Measurements from ENCODE around the gene PBX2. TPM values are rescaled to one million over a fixed set of nuclear protein-coding genes. Genes with fewer than 3 reads are reported as not detected.
A peak's percentile ranks its signal among the peaks of the same experiment; 100 is the strongest.

PBX2 gene
- total RNA-seq, 4 donors from 2014 or later, result 55.0 to 75.0 (median 61.9) TPM

DNA sequence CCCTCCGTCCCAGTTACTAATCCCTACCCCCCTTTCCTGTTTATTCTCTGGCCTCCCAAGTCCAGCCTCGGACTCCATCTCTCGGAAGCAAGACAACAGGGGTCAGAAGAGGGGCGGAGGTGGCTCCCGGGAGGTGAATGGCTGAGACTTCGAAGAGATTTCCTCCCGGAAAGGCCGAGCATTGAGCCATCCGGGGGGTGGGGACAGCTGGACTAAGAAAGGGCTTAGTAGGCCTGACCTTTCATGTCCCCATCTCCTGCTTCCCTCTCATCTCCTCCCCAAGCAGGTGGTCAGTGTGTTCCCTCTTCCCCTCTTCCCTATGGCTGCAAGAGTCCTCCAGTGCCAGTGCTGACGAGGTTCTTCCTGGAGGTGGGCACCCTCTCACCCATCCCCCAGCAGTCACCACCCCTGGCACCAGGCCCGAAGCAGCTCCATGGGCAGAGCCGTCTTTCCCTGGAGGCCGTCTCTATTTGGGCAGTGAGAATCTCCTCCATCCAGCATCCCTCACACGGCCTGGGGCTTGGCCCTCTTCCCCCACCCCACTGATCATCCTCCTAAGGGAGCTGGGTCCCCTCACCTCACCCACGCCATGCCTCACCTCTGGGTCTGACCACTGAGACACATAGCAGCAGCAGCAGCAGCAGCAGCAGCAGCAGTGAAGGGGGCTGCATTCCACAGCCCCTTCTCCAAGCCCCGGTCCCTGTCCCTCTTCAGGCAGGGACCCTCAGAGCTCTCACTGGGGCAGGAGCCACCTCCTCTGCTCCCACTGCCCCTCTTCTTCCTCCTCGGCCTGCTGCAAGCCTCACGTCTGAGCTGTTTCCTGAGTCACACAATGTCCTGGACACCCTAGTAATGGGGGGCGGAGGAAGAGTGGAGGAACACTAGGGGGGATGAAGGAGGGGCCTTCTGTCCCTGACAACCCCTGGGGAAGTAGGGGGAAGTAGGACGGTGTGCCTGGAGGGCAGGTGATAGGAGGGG is 33.5 kb upstream of the PBX2 start, which contains the start of gene NOTCH4:
NOTCH4 (minus strand) TSS at position 810 of the 978 bp plus-strand sequence; CDS start at position 671, 139 bp downstream.
- DNase-seq (ENCODE audit: low spot score in 2 of 2), result no peak
- H3K36me3 ChIP-seq, result no peaks in the 10 kb centered on the region
- H3K27ac ChIP-seq, result peak within 1 kb of the TSS in 2 of 4 donors; percentile 7 to 41
- TF ChIP-seq, protein P1, sequence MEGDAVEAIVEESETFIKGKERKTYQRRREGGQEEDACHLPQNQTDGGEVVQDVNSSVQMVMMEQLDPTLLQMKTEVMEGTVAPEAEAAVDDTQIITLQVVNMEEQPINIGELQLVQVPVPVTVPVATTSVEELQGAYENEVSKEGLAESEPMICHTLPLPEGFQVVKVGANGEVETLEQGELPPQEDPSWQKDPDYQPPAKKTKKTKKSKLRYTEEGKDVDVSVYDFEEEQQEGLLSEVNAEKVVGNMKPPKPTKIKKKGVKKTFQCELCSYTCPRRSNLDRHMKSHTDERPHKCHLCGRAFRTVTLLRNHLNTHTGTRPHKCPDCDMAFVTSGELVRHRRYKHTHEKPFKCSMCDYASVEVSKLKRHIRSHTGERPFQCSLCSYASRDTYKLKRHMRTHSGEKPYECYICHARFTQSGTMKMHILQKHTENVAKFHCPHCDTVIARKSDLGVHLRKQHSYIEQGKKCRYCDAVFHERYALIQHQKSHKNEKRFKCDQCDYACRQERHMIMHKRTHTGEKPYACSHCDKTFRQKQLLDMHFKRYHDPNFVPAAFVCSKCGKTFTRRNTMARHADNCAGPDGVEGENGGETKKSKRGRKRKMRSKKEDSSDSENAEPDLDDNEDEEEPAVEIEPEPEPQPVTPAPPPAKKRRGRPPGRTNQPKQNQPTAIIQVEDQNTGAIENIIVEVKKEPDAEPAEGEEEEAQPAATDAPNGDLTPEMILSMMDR (IDR thresholded peaks at IDR 0.05), result no peak
- TF ChIP-seq POLR2A (IDR thresholded peaks at IDR 0.05) (no peak), EP300 (IDR thresholded peaks at IDR 0.05) (no peak)
- 43 to 50% methylated on average over 20 of the region's 20 CpGs for WGBS, 2 donors
- peak within 1 kb of the TSS in 1 of 4 donors; percentile 20 for H3K4me3 ChIP-seq
- H3K9me3 ChIP-seq, result no peaks in the 10 kb centered on the region
- H3K4me1 ChIP-seq, result peaks cover 0 to 11% (median 0%) of the 10 kb centered on the region in 4 donors
- H3K27me3 ChIP-seq, result no peaks in the 10 kb centered on the region

DNA sequence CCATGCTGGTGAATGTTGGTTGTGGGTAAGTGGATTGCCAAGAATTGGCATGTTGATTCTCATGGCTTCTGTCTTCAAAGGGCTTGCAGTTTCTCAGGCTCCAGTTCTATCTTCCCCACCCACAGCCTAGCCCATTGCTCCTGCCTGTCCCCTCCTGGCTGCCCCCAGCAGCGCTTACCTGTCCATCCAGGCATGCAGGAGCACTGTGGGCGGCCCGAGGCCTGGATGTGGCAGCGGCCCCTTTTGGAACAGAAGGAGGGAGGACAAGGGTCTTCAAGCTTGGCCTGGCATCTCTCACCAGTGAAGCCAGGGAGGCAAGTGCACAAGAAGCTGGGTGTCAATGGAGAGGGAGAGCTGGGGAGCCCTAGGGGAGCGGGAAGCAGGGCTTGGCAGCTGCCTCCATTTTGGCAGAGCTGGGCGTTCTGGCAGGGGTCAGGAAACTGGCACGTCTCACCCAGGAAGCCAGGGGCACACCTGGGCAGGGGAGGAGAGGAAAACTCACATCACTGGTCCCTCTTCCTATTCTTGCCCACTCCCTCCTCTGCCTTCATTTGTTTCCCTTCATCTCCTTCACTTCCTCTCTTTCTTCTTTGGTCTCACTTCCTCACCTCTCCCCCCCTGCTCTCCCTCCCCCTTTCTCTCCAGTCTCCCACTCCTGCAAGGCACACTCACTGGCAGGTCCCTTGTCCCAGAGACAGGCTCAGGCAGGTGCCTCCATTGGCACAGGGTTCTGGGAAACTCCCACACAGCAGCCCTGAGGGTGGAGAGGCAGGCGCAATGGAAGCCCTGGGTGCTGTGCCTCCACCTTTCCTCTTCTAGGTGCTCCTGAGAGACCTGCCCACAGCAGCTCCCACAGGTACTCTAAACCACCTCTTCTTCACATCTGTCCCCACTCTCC is 32.6 kb upstream of the PBX2 start:
- H3K4me1 ChIP-seq, result peaks cover 0 to 11% (median 0%) of the 10 kb centered on the region in 4 donors
- H3K36me3 ChIP-seq, result no peaks in the 10 kb centered on the region
- H3K4me3 ChIP-seq, result peak overlapping the region in 1 of 4 donors; percentile 20
- TF ChIP-seq, protein P1 (IDR thresholded peaks at IDR 0.05), result no peak
- TF ChIP-seq EP300 (IDR thresholded peaks at IDR 0.05) (no peak), POLR2A (IDR thresholded peaks at IDR 0.05) (no peak)
- H3K9me3 ChIP-seq, result no peaks in the 10 kb centered on the region
- DNase-seq (ENCODE audit: low spot score in 2 of 2), result no peak
- H3K27ac ChIP-seq, result no peak overlapping the region
- no peaks in the 10 kb centered on the region for H3K27me3 ChIP-seq
- 86 to 93% methylated on average over 8 of the region's 8 CpGs for WGBS, 2 donors

- no peaks in the 10 kb centered on the region for H3K9me3 ChIP-seq
- H3K27ac ChIP-seq, result no peak overlapping the region
- no peak for DNase-seq (ENCODE audit: low spot score in 2 of 2)
- TF ChIP-seq POLR2A (IDR thresholded peaks at IDR 0.05) (no peak), EP300 (IDR thresholded peaks at IDR 0.05) (no peak)
- TF ChIP-seq, protein P1 (IDR thresholded peaks at IDR 0.05), result no peak
- H3K4me3 ChIP-seq, result no peak overlapping the region
- no peaks in the 10 kb centered on the region for H3K27me3 ChIP-seq
- H3K4me1 ChIP-seq, result peaks cover 0 to 5% (median 0%) of the 10 kb centered on the region in 4 donors
- WGBS, 2 donors, result 65 to 75% methylated on average over 4 of the region's 4 CpGs
- no peaks in the 10 kb centered on the region for H3K36me3 ChIP-seq
Observed at GRCh38 chr6:32220021-32220420, 30.0 kb upstream of the PBX2 start.

- Histone ChIP-seq H3K27me3 (no peaks in the 10 kb centered on the region), H3K4me1 (no peaks in the 10 kb centered on the region), H3K36me3 (no peaks in the 10 kb centered on the region), H3K9me3 (no peaks in the 10 kb centered on the region), H3K27ac (no peak overlapping the region), H3K4me3 (no peak overlapping the region)
- TF ChIP-seq, protein P1 (IDR thresholded peaks at IDR 0.05), result no peak
- TF ChIP-seq POLR2A (IDR thresholded peaks at IDR 0.05), result no peak
- no peak for TF ChIP-seq EP300 (IDR thresholded peaks at IDR 0.05)
- WGBS, 2 donors, result 74 to 79% methylated on average over 7 of the region's 7 CpGs
- DNase-seq (ENCODE audit: low spot score in 2 of 2), result no peak
Observed at GRCh38 chr6:32218167-32218566, 28.2 kb upstream of the PBX2 start.

All from tibial nerve (tissue), 4 donors.